Activated CD8-positive, alpha-beta memory T cell treated with anti-CD3 and anti-CD28 coated beads, Interleukin-2, amount 50 U/mL, for 1 hour (primary cell): Measurements from ENCODE around the gene PTPN7.

Experiments
- DNase-seq: peaks from one replicate; pipeline ENCODE4 v3.0.0-alpha.2; 2020; ENCODE audit errors: extremely low read depth

PTPN7 gene

DNA sequence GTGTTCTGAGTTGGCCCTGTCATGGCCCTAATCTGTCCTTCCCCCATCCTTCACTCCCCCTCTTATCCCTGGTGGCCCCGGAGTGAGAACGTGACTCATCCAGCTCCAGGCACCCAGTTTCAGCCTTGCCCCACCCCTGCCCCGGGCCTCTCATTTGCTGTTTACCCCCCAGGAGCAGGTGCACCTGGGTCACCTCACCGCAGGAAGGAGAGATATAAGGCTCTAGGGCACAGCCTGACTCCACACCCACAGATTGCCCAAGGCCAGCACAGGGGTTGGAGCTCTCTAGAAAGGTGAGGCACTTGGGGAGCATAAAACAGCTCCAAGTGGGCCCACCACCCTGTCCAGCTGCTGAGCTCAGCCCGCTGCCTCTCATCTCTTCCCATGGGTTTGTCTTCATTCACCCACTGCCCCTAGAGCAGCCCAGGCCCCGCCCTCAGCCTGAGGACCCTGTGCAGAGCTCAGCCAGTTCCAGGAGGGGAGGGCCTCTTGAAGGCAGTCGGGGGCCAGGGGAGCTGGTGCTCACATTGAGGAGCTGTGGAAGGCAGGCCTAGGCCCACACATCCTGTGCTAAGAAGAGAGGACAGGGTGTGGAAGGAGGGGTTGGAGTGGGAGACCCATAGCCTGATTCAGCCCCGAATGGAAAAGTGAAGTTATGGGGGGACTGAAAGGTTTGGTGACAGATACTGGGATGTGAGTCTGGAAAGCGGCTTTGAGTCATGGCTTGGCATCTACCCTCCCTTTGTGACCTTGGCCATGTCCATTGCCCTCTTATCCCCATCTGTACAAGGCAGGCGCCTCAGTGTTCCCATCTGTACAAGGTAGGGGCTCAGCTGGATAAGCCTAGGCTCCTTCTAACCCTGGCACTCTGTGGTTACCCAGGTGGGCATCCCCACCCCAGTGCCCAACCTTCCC is 53.8 kb downstream of the PTPN7 start:
- no peak for DNase-seq

DNA sequence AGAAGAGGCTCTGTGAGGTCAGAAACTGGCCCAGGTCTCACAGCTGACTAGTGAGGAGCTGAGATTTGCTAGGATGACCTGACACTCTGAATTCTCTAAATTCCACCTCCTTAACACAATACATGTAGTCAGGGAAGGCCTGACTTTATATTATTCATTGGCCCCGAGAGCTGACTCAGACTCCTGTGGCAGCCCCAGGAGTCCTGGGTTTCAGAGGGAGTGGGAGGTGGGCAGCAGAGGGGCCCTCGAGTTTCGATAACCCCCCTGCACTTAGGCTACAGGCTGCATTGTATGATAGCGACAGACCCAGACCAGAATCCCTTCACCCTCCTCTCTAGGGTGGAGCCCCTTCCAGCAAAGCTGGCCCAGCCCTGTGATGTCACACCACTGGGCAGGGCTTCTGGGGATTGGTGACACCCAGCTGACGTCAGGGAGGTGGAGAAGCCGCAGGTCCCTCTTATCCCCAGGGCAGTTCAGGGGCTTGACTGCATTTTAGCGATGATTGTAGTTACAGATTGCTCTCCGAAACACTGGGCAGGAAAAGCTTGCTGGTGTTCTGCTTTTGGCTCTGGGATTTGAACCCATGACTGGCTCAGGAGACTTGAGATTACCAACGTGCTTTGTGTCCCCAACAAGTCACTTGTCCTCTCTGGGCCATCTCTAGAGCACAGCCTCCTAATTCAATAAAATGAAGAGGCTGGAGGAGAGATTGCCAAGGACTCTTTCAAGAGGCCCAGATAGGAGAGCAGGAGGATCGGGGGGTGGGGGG is 54.6 kb downstream of the PTPN7 start:
- no peak for DNase-seq

DNA sequence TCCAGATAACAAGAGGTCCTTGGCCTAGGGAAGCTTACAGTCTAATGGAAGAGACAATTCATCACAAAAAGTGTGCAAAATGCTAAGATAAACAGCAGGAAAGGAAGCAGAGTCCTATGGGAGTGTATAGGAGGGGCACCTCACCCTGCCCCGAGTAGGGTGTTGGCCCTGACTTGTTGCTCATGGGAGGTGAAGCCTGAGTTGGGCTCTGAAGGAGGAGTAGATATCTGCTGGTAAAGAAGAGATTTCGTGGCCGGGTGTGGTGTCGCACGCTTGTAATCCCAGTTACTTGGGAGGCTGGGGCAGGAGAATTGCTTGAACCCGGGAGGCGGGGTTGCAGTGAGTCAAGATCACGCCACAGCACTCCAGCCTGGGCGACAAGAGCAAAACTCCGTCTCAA is 56.3 kb downstream of the PTPN7 start:
- DNase-seq, result no peak

DNA sequence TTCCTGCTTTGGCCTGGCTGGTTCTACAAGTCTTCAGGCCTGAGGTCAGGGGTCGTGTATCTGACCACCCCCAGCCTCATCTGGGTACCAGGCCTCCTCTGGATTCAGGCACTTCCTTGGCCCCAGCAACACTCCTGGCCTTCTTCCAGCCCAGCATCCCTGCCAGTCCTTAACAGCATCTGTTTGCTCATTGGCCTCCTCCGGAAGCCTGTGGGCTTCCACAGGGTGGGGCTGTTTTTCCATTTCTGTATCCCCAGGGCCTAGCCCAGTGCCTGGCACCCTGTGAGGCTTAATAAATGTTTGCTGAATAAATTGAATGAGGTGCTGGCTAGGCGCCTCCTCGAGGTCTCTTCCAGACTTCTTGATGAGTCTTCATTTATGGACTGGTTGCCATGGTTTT is 59.2 kb downstream of the PTPN7 start:
- DNase-seq, result no peak
